ENCODE measurements around the gene PTGR3.

PTGR3 gene

DNA sequence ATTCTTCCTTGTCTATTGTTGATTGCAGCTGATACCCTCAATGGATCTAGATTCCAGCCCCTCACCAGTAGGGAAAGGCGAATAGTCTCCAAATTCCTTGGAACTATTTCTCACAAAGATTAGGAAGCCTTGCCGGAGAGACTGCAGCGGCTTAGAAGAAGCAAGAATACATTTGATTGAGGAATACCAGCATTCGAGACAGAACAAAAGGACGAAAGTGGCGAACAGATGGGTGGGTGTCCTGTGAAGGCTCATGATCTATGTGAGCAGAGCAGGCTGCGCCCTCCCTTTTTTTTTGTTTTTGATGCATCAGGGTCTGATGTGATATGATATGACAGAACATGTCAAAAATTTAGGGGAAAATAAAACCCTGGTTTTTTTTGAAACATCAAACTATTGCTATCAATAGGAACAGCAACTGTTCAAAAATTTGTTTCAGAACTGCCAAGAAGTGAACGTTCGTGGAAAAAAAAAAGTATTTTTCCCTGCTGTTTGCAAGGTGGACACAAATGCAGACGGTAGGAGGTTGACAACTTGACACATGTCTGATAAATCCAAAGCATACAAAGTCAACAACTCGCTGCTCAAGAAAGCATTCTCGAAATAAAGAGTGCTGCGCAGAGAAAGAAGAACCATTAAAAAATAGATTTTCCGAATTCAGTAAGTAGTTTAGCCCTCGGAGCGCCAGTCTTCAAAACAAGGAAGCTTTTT lies 49.1 kb downstream of the PTGR3 start:
- no peak for DNase-seq (ENCODE audit: low read depth, low spot score)
- Histone ChIP-seq H3K36me3 (ENCODE audit: control insufficient read depth, insufficient read depth, low read length) (no peaks in the 10 kb centered on the region), H3K27me3 (ENCODE audit: control insufficient read depth, insufficient read depth, low read length) (no peaks in the 10 kb centered on the region), H3K27ac (ENCODE audit: low read length) (no peak overlapping the region), H3K4me3 (ENCODE audit: low read length) (no peak overlapping the region), H3K9me3 (ENCODE audit: control insufficient read depth, insufficient read depth, low read length) (no peaks in the 10 kb centered on the region), H3K4me1 (ENCODE audit: control insufficient read depth, insufficient read depth, low read length) (no peaks in the 10 kb centered on the region)
- no CpG with 5 or more reads among the region's 16 CpGs for WGBS (ENCODE audit: insufficient coverage, insufficient read length)

- H3K36me3 ChIP-seq (ENCODE audit: control insufficient read depth, insufficient read depth, low read length): no peaks in the 10 kb centered on the region
- WGBS (ENCODE audit: insufficient coverage, insufficient read length): no CpG with 5 or more reads among the region's 9 CpGs
- H3K4me1 ChIP-seq (ENCODE audit: control insufficient read depth, insufficient read depth, low read length): no peaks in the 10 kb centered on the region
- no peaks in the 10 kb centered on the region for H3K9me3 ChIP-seq (ENCODE audit: control insufficient read depth, insufficient read depth, low read length)
- H3K27ac ChIP-seq (ENCODE audit: low read length): no peak overlapping the region
- no peak overlapping the region for H3K4me3 ChIP-seq (ENCODE audit: low read length)
- no peaks in the 10 kb centered on the region for H3K27me3 ChIP-seq (ENCODE audit: control insufficient read depth, insufficient read depth, low read length)
- DNase-seq (ENCODE audit: low read depth, low spot score): no peak
Observed at GRCh38 chr18:75159238-75159518, 49.8 kb downstream of the PTGR3 start.

Measured in iPS DF 6.9 (cell line).